Measurements from ENCODE around the gene SCP2. TPM values are rescaled to one million over a fixed set of nuclear protein-coding genes. Genes with fewer than 3 reads are reported as not detected.

SCP2 gene
- total RNA-seq = 100 to 1,000 TPM; 207 to 885 (median 634) TPM
- long read RNA-seq, transcript SCP2-207 (5 exons, 894 nt) = minor isoform, 5 of 330 reads
- long read RNA-seq, transcript SCP2-201 (15 exons, 1,889 nt) = minor isoform, 5 of 330 reads
- long read RNA-seq, transcript SCP2-203 (16 exons, 2,811 nt) = major isoform, 174 of 330 reads
- long read RNA-seq, partial matches to known transcripts = 130 of 330 reads
- long read RNA-seq, other reads (novel, unspliced or antisense) = 14 of 330 reads

- H3K4me1 ChIP-seq = peaks cover 0 to 38% (median 3%) of the 10 kb centered on the region in 4 donors
- peak within 1 kb of the TSS; percentile 84 to 92 (median 88) for H3K27ac ChIP-seq
- TF ChIP-seq, protein P1, sequence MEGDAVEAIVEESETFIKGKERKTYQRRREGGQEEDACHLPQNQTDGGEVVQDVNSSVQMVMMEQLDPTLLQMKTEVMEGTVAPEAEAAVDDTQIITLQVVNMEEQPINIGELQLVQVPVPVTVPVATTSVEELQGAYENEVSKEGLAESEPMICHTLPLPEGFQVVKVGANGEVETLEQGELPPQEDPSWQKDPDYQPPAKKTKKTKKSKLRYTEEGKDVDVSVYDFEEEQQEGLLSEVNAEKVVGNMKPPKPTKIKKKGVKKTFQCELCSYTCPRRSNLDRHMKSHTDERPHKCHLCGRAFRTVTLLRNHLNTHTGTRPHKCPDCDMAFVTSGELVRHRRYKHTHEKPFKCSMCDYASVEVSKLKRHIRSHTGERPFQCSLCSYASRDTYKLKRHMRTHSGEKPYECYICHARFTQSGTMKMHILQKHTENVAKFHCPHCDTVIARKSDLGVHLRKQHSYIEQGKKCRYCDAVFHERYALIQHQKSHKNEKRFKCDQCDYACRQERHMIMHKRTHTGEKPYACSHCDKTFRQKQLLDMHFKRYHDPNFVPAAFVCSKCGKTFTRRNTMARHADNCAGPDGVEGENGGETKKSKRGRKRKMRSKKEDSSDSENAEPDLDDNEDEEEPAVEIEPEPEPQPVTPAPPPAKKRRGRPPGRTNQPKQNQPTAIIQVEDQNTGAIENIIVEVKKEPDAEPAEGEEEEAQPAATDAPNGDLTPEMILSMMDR (IDR thresholded peaks at IDR 0.05) = no peak
- TF ChIP-seq POLR2A (IDR thresholded peaks at IDR 0.05) = peak; percentile 92
- no peaks in the 10 kb centered on the region for H3K27me3 ChIP-seq
- peaks cover 0 to 3% (median 0%) of the 10 kb centered on the region in 4 donors for H3K36me3 ChIP-seq
- H3K9me3 ChIP-seq = no peaks in the 10 kb centered on the region
- peak within 1 kb of the TSS; percentile 81 to 85 (median 85) for H3K4me3 ChIP-seq
- 0% methylated on average over 32 of the region's 65 CpGs for WGBS (ENCODE audit: insufficient coverage, low coverage, low lambda C conversion rate, missing lambda C conversion rate)
- intact Hi-C loops (cut with DNase I) = loop anchor here in 1 of 2 donors (10.0 kb wide), 1 partner anchor 223 kb away; no protein-coding TSS in a partner anchor
- DNase-seq (peak; percentile 91 to 94 (median 93)), ATAC-seq (peak; percentile 82 to 88 (median 84))
These were observed at the start of gene SCP2 for GRCh38 chr1:52927212-52928014. Gene SCP2, plus strand, starts transcription at chr1:52927276. Its CDS starts 121 bp downstream, at chr1:52927397.

DNA sequence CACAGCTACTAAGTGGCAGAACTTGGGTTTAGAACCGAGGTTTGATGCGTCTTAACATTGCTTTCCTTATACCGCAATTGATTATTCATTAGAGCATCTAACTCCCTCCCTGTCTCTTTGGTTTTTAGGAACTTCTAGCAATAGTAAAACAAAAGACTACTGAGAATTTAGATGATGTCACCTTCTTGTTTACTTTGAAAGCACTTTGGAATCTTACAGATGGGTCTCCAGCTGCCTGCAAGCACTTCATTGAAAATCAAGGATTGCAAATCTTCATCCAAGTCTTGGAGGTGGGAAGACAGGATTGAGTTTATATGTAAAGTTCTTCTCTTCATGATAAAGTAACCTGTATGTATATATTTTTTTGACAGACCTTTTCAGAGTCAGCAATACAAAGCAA lies 49.5 kb upstream of the SCP2 start:
- no peak overlapping the region for H3K4me3 ChIP-seq
- no peaks in the 10 kb centered on the region for H3K36me3 ChIP-seq
- WGBS (ENCODE audit: insufficient coverage, low coverage, low lambda C conversion rate, missing lambda C conversion rate) = 93% methylated on average over 3 of the region's 3 CpGs
- ATAC-seq = peak in 2 of 4 donors; percentile 16 to 41
- TF ChIP-seq, protein P1 (IDR thresholded peaks at IDR 0.05) = no peak
- no peak for TF ChIP-seq POLR2A (IDR thresholded peaks at IDR 0.05)
- no peaks in the 10 kb centered on the region for H3K9me3 ChIP-seq
- DNase-seq = no peak
- no peaks in the 10 kb centered on the region for H3K27me3 ChIP-seq
- no peak overlapping the region for H3K27ac ChIP-seq
- no peaks in the 10 kb centered on the region for H3K4me1 ChIP-seq
- intact Hi-C loops (cut with DNase I) = no loop called here

DNA sequence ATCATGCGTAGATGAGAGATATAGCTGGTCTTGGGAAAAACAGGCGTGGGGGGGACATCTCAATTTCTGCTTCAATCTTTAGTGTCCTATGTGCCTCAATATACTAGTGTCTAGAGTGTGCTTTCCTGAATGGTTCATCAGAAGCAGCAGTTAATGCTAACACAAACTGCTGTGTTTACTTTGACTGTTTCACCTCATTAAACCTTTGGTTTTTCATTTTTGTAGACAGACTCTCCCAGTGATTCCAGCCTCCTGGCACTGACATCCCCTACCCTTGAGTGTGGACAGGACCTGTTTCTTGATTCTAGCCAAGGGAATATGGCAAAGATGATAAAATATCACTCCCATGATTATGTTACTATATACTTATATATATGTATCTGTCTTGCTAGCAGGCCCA lies 46.9 kb upstream of the SCP2 start:
- no peak overlapping the region for H3K4me3 ChIP-seq
- ATAC-seq (peak in 1 of 4 donors; percentile 41), DNase-seq (no peak)
- H3K9me3 ChIP-seq = no peaks in the 10 kb centered on the region
- intact Hi-C loops (cut with DNase I) = no loop called here
- H3K4me1 ChIP-seq = no peaks in the 10 kb centered on the region
- no peak overlapping the region for H3K27ac ChIP-seq
- 83% methylated on average over 2 of the region's 2 CpGs for WGBS (ENCODE audit: insufficient coverage, low coverage, low lambda C conversion rate, missing lambda C conversion rate)
- no peaks in the 10 kb centered on the region for H3K36me3 ChIP-seq
- TF ChIP-seq, protein P1 (IDR thresholded peaks at IDR 0.05) = no peak
- TF ChIP-seq POLR2A (IDR thresholded peaks at IDR 0.05) = no peak
- H3K27me3 ChIP-seq = no peaks in the 10 kb centered on the region

GRCh38 chr1:52887483-52887882 lies 39.6 kb upstream of the SCP2 start:
- DNase-seq = no peak
- 81% methylated on average over 2 of the region's 4 CpGs for whole genome bisulfite sequencing (ENCODE audit: insufficient coverage, low coverage, low lambda C conversion rate, missing lambda C conversion rate)
- no peak for TF ChIP-seq POLR2A (IDR thresholded peaks at IDR 0.05)
- TF ChIP-seq, protein P1 (IDR thresholded peaks at IDR 0.05) = no peak

More at GRCh38 chr1:52887483-52887882, 39.6 kb upstream of the SCP2 start:
- Histone ChIP-seq H3K4me1 (no peaks in the 10 kb centered on the region), H3K36me3 (no peaks in the 10 kb centered on the region), H3K9me3 (no peaks in the 10 kb centered on the region), H3K27ac (no peak overlapping the region), H3K27me3 (no peaks in the 10 kb centered on the region), H3K4me3 (no peak overlapping the region)
- intact Hi-C loops (cut with DNase I) = no loop called here
- ATAC-seq = no peak

All from right lobe of liver (tissue), 6 donors.